Ishikawa (cell line): ENCODE data around the gene CRTC3.

Experiments
- CEBPB ChIP-seq: IDR thresholded peaks from 2 replicates; pipeline ENCODE4 v1.6.1; 2012
- EP300 ChIP-seq: IDR thresholded peaks from 2 replicates; pipeline ENCODE4 v1.6.1; 2012; ENCODE audit warnings: borderline replicate concordance
- TAF1 ChIP-seq: IDR thresholded peaks from 2 replicates; pipeline ENCODE4 v1.6.1; 2012; ENCODE audit warnings: low read depth, mild to moderate bottlenecking
- YY1 ChIP-seq: IDR thresholded peaks from 2 replicates; pipeline ENCODE4 v1.6.1; 2012; ENCODE audit warnings: low read depth
- ZBTB7A ChIP-seq: IDR thresholded peaks from 2 replicates; pipeline ENCODE4 v1.6.1; 2012; ENCODE audit warnings: low read depth
- TF ChIP-seq, protein P1 (sequence below): IDR thresholded peaks from 2 replicates; pipeline ENCODE4 v1.6.1; 2012
- TF ChIP-seq, protein P2 (sequence below): IDR thresholded peaks from 2 replicates; pipeline ENCODE4 v1.6.1; 2012; ENCODE audit warnings: low read depth, mild to moderate bottlenecking

DNA sequence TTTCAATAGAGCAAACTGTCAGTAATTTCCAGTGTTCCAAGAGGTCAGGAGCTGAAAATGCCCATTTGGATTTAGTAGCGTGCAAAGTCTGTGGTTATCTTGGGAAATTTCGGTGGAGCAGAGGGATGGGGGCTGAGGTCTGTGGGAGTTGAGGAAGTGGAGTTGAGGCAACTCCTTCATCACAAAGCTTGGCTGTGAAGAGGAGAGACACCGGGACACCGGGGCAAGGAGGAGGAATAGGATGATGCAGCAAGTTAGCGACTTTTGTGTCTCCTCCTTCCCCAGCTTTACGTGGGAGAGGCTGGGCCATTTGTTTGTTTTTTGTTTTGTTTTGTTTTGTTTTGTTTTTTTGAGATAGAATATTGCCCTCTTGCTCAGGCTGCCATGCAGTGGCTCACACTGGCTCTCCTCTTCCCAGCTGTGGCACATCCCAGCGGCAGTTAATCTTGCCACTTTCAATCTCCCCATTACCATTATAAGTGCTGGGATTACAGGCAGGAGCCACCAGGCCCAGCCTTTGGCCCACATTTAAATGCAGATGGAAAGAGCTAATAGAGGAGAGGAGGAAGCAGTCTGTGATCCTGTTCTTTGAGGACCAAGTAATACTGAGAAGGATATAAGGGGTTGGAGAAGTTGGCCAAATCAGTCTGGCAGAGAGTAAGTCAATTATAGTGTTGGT, 47.1 kb downstream of the CRTC3 start:
- no peak for TF ChIP-seq EP300
- no peak for TF ChIP-seq TAF1
- TF ChIP-seq, protein P1, sequence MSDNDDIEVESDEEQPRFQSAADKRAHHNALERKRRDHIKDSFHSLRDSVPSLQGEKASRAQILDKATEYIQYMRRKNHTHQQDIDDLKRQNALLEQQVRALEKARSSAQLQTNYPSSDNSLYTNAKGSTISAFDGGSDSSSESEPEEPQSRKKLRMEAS: no peak
- no peak for TF ChIP-seq YY1
- TF ChIP-seq, protein P2, sequence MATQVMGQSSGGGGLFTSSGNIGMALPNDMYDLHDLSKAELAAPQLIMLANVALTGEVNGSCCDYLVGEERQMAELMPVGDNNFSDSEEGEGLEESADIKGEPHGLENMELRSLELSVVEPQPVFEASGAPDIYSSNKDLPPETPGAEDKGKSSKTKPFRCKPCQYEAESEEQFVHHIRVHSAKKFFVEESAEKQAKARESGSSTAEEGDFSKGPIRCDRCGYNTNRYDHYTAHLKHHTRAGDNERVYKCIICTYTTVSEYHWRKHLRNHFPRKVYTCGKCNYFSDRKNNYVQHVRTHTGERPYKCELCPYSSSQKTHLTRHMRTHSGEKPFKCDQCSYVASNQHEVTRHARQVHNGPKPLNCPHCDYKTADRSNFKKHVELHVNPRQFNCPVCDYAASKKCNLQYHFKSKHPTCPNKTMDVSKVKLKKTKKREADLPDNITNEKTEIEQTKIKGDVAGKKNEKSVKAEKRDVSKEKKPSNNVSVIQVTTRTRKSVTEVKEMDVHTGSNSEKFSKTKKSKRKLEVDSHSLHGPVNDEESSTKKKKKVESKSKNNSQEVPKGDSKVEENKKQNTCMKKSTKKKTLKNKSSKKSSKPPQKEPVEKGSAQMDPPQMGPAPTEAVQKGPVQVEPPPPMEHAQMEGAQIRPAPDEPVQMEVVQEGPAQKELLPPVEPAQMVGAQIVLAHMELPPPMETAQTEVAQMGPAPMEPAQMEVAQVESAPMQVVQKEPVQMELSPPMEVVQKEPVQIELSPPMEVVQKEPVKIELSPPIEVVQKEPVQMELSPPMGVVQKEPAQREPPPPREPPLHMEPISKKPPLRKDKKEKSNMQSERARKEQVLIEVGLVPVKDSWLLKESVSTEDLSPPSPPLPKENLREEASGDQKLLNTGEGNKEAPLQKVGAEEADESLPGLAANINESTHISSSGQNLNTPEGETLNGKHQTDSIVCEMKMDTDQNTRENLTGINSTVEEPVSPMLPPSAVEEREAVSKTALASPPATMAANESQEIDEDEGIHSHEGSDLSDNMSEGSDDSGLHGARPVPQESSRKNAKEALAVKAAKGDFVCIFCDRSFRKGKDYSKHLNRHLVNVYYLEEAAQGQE: no peak
- TF ChIP-seq CEBPB: no peak
- TF ChIP-seq ZBTB7A: no peak
